Neural crest cell (in vitro differentiated cells): Measurements from ENCODE around the gene GATB. TPM values are rescaled to one million over a fixed set of nuclear protein-coding genes. Genes with fewer than 3 reads are reported as not detected.

Source experiments
- DNase-seq: peaks from one replicate; pipeline ENCODE4 v3.0.0; 2021; ENCODE audit warnings: low read depth, mixed read lengths, low spot score
- H3K27ac Mint-ChIP-seq: one replicate; pipeline ENCODE4 v1.8.0; 2021; ENCODE audit warnings: mild to moderate bottlenecking, mixed read lengths; ENCODE audit not compliant: unreplicated experiment
- H3K27me3 Mint-ChIP-seq: 2 replicates; pipeline ENCODE4 v1.8.0; 2021; ENCODE audit warnings: low read depth, mild to moderate bottlenecking, mixed read lengths
- H3K36me3 Mint-ChIP-seq: 2 replicates; pipeline ENCODE4 v1.8.0; 2021; ENCODE audit warnings: low read depth, mild to moderate bottlenecking, mixed read lengths
- H3K4me1 Mint-ChIP-seq: 2 replicates; pipeline ENCODE4 v1.8.0; 2021; ENCODE audit warnings: mixed read lengths
- H3K4me3 Mint-ChIP-seq: one replicate; pipeline ENCODE4 v1.8.0; 2021; ENCODE audit warnings: mild to moderate bottlenecking, mixed read lengths
- H3K9me3 Mint-ChIP-seq: 2 replicates; pipeline ENCODE4 v1.8.0; 2021; ENCODE audit warnings: mixed read lengths
- CTCF ChIP-seq: fragments of 200-600 bp; sonication (generic); conservative IDR thresholded peaks from 2 replicates; pipeline ENCODE4 v1.5.0; 2021; ENCODE audit warnings: antibody characterized with exemption, mild to moderate bottlenecking
- total RNA-seq: library from RNA; stranded (reverse); gene quantifications from 2 replicates; pipeline ENCODE4 v1.2.1, GENCODE V29; 2021

GATB gene
- total RNA-seq, 1 donor from 2014 or later = 24.9 TPM

- H3K4me1 Mint-ChIP-seq = peaks cover 4% of the 10 kb centered on the region
- no peak overlapping the region for H3K4me3 Mint-ChIP-seq
- DNase-seq = no peak
- H3K27ac Mint-ChIP-seq = no peak overlapping the region
- no peaks in the 10 kb centered on the region for H3K9me3 Mint-ChIP-seq
- no peak for TF ChIP-seq CTCF
- no peaks in the 10 kb centered on the region for H3K36me3 Mint-ChIP-seq
- no peaks in the 10 kb centered on the region for H3K27me3 Mint-ChIP-seq
Measured at GRCh38 chr4:151667666-151668065, 93.1 kb downstream of the GATB start.

GRCh38 chr4:151667048-151667447 is 93.8 kb downstream of the GATB start:
- DNase-seq = no peak
- Mint-ChIP-seq H3K9me3 (no peaks in the 10 kb centered on the region), H3K27me3 (no peaks in the 10 kb centered on the region), H3K36me3 (no peaks in the 10 kb centered on the region), H3K4me1 (peaks cover 4% of the 10 kb centered on the region), H3K4me3 (no peak overlapping the region), H3K27ac (no peak overlapping the region)
- TF ChIP-seq CTCF = no peak

- H3K36me3 Mint-ChIP-seq = no peaks in the 10 kb centered on the region
Measured at GRCh38 chr4:151666501-151666900, 94.3 kb downstream of the GATB start.

GRCh38 chr4:151665785-151666127 is 95.1 kb downstream of the GATB start:
- Mint-ChIP-seq H3K4me3 (no peak overlapping the region), H3K4me1 (no peaks in the 10 kb centered on the region), H3K9me3 (no peaks in the 10 kb centered on the region), H3K27ac (no peak overlapping the region), H3K36me3 (no peaks in the 10 kb centered on the region), H3K27me3 (no peaks in the 10 kb centered on the region)
- no peak for DNase-seq
- TF ChIP-seq CTCF = no peak

More at GRCh38 chr4:151666501-151666900, 94.3 kb downstream of the GATB start:
- H3K4me1 Mint-ChIP-seq = no peaks in the 10 kb centered on the region
- no peak for DNase-seq
- no peak overlapping the region for H3K27ac Mint-ChIP-seq
- H3K27me3 Mint-ChIP-seq = no peaks in the 10 kb centered on the region
- TF ChIP-seq CTCF = no peak
- no peak overlapping the region for H3K4me3 Mint-ChIP-seq
- H3K9me3 Mint-ChIP-seq = no peaks in the 10 kb centered on the region

GRCh38 chr4:151665022-151665784 is 95.6 kb downstream of the GATB start:
- H3K4me3 Mint-ChIP-seq = no peak overlapping the region
- DNase-seq = no peak
- no peak overlapping the region for H3K27ac Mint-ChIP-seq
- no peak for TF ChIP-seq CTCF
- no peaks in the 10 kb centered on the region for H3K9me3 Mint-ChIP-seq
- H3K36me3 Mint-ChIP-seq = no peaks in the 10 kb centered on the region
- H3K27me3 Mint-ChIP-seq = no peaks in the 10 kb centered on the region
- H3K4me1 Mint-ChIP-seq = no peaks in the 10 kb centered on the region
